Measurements from ENCODE around the gene APBB1. TPM values are rescaled to one million over a fixed set of nuclear protein-coding genes. Genes with fewer than 3 reads are reported as not detected.

APBB1 gene
- total RNA-seq, 1 experiment from 2014 or later, result 12.4 TPM

DNA sequence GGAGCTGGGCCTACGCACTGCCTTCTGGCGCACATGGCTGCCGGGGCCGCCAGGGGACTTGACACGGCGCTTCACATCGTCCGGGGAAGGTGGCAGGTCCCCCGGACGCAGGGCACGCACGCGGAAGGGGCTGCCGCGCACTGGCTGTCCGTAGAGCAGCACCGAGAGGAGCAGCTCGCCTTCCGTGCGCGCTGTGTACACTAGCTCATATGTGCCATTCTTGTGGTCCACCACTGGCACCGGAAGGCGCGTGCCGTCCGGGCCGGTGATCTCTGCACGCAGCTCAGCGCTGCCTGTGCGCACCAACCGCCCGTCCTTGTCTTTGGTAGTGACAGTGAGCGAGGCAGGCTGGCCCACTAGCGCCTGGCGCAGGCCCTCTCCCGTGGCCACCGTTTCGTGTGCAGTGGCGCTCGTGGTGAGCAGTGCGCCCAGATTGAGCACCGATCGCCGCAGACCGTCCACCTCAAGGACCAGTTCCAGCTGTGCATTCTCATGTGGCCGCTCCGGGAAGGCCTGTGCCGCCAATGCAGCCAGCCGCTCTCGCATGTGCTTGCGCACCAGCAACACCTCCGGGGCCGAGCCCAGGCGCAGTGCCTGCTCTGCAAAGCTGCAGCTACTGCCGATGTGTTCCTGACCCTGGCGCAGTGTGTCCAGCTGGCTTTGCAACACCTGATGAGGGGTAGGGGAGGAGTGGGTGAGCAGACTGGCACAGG lies 37.6 kb upstream of the APBB1 start:
- no peaks in the 10 kb centered on the region for H3K27me3 ChIP-seq (ENCODE audit: insufficient read depth, low read length)
- no peak for DNase-seq (ENCODE audit: low read depth, low spot score)
- no peak for ATAC-seq
- H3K36me3 ChIP-seq (ENCODE audit: control insufficient read depth in 1 of 2, insufficient read depth in 2 of 2, low read length in 2 of 2), result peaks cover 0 to 2% of the 10 kb centered on the region in 2 experiments; a peak in 1 of 4 replicates
- no peaks in the 10 kb centered on the region for H4K20me1 ChIP-seq (ENCODE audit: insufficient read depth)
- no peaks in the 10 kb centered on the region for H3K79me2 ChIP-seq (ENCODE audit: insufficient read depth, low read length)
- ChIA-PET POLR2A (no interaction called here), RAD21 (ENCODE audit: low non-redundant PET in 1 of 2, low total read pairs in 2 of 2, uncharacterized antibody in 2 of 2, unreplicated experiment in 2 of 2) (no interaction called here), CTCF (interaction anchor here (0.8 kb wide), 1 partner anchor 13 kb away, joined by 3 read pairs; no protein-coding TSS in a partner anchor)
- no TSS peak for BruUV-seq (replicated peaks)
- H3K4me2 ChIP-seq (ENCODE audit: low read length), result no peak overlapping the region
- H3K27ac ChIP-seq (ENCODE audit: low read depth, low read length), result no peak overlapping the region
- H3K4me3 ChIP-seq (replicated peaks in 1 of 2; ENCODE audit: low read depth in 1 of 2, low read length in 2 of 2), result no peak overlapping the region
- TF ChIP-seq SIN3A (IDR thresholded peaks at IDR 0.05; ENCODE audit: low read depth), result no peak
- no peak overlapping the region for H2AFZ ChIP-seq (ENCODE audit: low read depth, low read length, poor library complexity, severe bottlenecking)
- intact Hi-C loops (cut with micrococcal nuclease), result no loop called here
- no peaks in the 10 kb centered on the region for H3K4me1 ChIP-seq (ENCODE audit: control insufficient read depth in 1 of 2, insufficient read depth in 2 of 2, low read length in 2 of 2)
- no peaks in the 10 kb centered on the region for H3K9me3 ChIP-seq (ENCODE audit: control insufficient read depth in 1 of 2, insufficient read depth in 1 of 2, low read depth in 1 of 2, low read length in 2 of 2)
- no peak overlapping the region for H3K9ac ChIP-seq (ENCODE audit: low read length)
- H3K9me2 ChIP-seq (ENCODE audit: insufficient read depth), result no peaks in the 10 kb centered on the region

DNA sequence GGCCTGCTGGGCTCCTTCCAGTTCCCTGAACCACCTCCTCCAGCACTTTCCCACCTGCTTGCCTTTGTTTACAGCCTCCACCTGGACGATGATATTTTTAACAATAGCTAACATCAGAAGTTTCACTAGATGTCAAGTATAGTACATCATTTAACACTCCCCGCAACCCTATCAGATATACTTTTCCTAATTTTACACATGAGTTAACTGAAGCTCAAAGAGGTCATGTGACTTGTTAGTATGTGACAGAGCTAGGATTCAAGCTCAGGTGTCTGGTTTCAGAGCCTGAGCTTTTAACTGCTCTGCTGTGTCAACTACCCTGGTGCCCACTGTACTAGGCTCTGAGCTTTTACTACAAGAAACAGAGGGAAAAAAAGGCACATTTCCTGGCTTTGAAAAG lies 36.2 kb upstream of the APBB1 start:
- ChIA-PET POLR2A (no interaction called here), RAD21 (ENCODE audit: low non-redundant PET in 1 of 2, low total read pairs in 2 of 2, uncharacterized antibody in 2 of 2, unreplicated experiment in 2 of 2) (no interaction called here)

More for the DNA sequence above, 36.2 kb upstream of the APBB1 start:
- Histone ChIP-seq H3K4me1 (ENCODE audit: control insufficient read depth in 1 of 2, insufficient read depth in 2 of 2, low read length in 2 of 2) (no peaks in the 10 kb centered on the region), H4K20me1 (ENCODE audit: insufficient read depth) (no peaks in the 10 kb centered on the region), H3K79me2 (ENCODE audit: insufficient read depth, low read length) (no peaks in the 10 kb centered on the region), H3K9me2 (ENCODE audit: insufficient read depth) (no peaks in the 10 kb centered on the region), H3K4me3 (replicated peaks in 1 of 2; ENCODE audit: low read depth in 1 of 2, low read length in 2 of 2) (no peak overlapping the region), H3K27me3 (ENCODE audit: insufficient read depth, low read length) (no peaks in the 10 kb centered on the region), H3K36me3 (ENCODE audit: control insufficient read depth in 1 of 2, insufficient read depth in 2 of 2, low read length in 2 of 2) (peaks cover 4 to 6% of the 10 kb centered on the region in 2 experiments; a peak in 2 of 4 replicates), H3K27ac (ENCODE audit: low read depth, low read length) (no peak overlapping the region), H3K9ac (ENCODE audit: low read length) (no peak overlapping the region), H2AFZ (ENCODE audit: low read depth, low read length, poor library complexity, severe bottlenecking) (no peak overlapping the region), H3K9me3 (ENCODE audit: control insufficient read depth in 1 of 2, insufficient read depth in 1 of 2, low read depth in 1 of 2, low read length in 2 of 2) (no peaks in the 10 kb centered on the region), H3K4me2 (ENCODE audit: low read length) (no peak overlapping the region)
- DNase-seq (ENCODE audit: low read depth, low spot score), result no peak
- no peak for ATAC-seq
- CTCF ChIA-PET, result interaction anchor here (1.1 to 3.7 kb wide), 3 partner anchors 10 to 16 kb away, joined by 3 to 15 read pairs (median 6); no protein-coding TSS in a partner anchor
- intact Hi-C loops (cut with micrococcal nuclease), result no loop called here
- no peak for TF ChIP-seq JUND (IDR thresholded peaks at IDR 0.05)
- no peak for TF ChIP-seq ZFX (IDR thresholded peaks at IDR 0.05)
- TF ChIP-seq CEBPB (IDR thresholded peaks at IDR 0.05; ENCODE audit: low read depth), result no peak
- no peak for TF ChIP-seq SP1 (IDR thresholded peaks at IDR 0.05; ENCODE audit: low read depth)
- TF ChIP-seq, protein P1, sequence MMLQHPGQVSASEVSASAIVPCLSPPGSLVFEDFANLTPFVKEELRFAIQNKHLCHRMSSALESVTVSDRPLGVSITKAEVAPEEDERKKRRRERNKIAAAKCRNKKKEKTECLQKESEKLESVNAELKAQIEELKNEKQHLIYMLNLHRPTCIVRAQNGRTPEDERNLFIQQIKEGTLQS (IDR thresholded peaks at IDR 0.05), result no peak
- no peak for TF ChIP-seq SIN3A (IDR thresholded peaks at IDR 0.05; ENCODE audit: low read depth)
- no peak for TF ChIP-seq POLR2AphosphoS5 (IDR thresholded peaks at IDR 0.05; ENCODE audit: low read depth, low read length)
- no peak for TF ChIP-seq SRF (IDR thresholded peaks at IDR 0.05; ENCODE audit: low read depth)
- no peak for TF ChIP-seq CBX3 (IDR thresholded peaks at IDR 0.05; ENCODE audit: low read depth)
- no peak for TF ChIP-seq ZNF274 (IDR thresholded peaks at IDR 0.05; ENCODE audit: low read depth, low read length)
- no peak for TF ChIP-seq TCF7L2 (IDR thresholded peaks at IDR 0.05; ENCODE audit: borderline replicate concordance, extremely low read depth, insufficient read depth, insufficient read length)
- no peak for TF ChIP-seq FOSL1 (IDR thresholded peaks at IDR 0.05; ENCODE audit: low read depth)
- no peak for TF ChIP-seq EZH2 (IDR thresholded peaks at IDR 0.05)
- TF ChIP-seq, protein P2, sequence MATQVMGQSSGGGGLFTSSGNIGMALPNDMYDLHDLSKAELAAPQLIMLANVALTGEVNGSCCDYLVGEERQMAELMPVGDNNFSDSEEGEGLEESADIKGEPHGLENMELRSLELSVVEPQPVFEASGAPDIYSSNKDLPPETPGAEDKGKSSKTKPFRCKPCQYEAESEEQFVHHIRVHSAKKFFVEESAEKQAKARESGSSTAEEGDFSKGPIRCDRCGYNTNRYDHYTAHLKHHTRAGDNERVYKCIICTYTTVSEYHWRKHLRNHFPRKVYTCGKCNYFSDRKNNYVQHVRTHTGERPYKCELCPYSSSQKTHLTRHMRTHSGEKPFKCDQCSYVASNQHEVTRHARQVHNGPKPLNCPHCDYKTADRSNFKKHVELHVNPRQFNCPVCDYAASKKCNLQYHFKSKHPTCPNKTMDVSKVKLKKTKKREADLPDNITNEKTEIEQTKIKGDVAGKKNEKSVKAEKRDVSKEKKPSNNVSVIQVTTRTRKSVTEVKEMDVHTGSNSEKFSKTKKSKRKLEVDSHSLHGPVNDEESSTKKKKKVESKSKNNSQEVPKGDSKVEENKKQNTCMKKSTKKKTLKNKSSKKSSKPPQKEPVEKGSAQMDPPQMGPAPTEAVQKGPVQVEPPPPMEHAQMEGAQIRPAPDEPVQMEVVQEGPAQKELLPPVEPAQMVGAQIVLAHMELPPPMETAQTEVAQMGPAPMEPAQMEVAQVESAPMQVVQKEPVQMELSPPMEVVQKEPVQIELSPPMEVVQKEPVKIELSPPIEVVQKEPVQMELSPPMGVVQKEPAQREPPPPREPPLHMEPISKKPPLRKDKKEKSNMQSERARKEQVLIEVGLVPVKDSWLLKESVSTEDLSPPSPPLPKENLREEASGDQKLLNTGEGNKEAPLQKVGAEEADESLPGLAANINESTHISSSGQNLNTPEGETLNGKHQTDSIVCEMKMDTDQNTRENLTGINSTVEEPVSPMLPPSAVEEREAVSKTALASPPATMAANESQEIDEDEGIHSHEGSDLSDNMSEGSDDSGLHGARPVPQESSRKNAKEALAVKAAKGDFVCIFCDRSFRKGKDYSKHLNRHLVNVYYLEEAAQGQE (IDR thresholded peaks at IDR 0.05; ENCODE audit: low read depth), result no peak
- no peak for TF ChIP-seq ELF1 (IDR thresholded peaks at IDR 0.05; ENCODE audit: borderline replicate concordance, low read depth)
- BruUV-seq (replicated peaks), result no TSS peak

Measured in HCT116 (cell line).